Smooth muscle cell (in vitro differentiated cells): ENCODE data around the gene FSHR. TPM values are rescaled to one million over a fixed set of nuclear protein-coding genes. Genes with fewer than 3 reads are reported as not detected.

ENCODE experiments used
- DNase-seq: peaks from one replicate; lab custom pipeline; 2025; ENCODE audit not compliant: unreplicated experiment; lab: John Stamatoyannopoulos, UW
- H2AFZ ChIP-seq: fragments of 200-600 bp; sonication (generic); 2 replicates; pipeline ENCODE4 v1.6.0; 2016; ENCODE audit warnings: antibody characterized with exemption, low read depth, mild to moderate bottlenecking
- H3F3A ChIP-seq: fragments of 200-600 bp; sonication (generic); 2 replicates; pipeline ENCODE4 v1.6.0; 2017; ENCODE audit warnings: antibody characterized with exemption, low read depth
- H3K27ac ChIP-seq: fragments of 200-600 bp; sonication (generic); 2 replicates; pipeline ENCODE4 v1.5.1; 2016; ENCODE audit warnings: low read depth, mild to moderate bottlenecking
- H3K27me3 ChIP-seq: fragments of 200-600 bp; sonication (generic); 2 replicates; pipeline ENCODE4 v1.6.1; 2016; ENCODE audit warnings: low read depth, mild to moderate bottlenecking
- H3K36me3 ChIP-seq: fragments of 200-600 bp; sonication (generic); 2 replicates; pipeline ENCODE4 v1.5.1; 2016; ENCODE audit warnings: low read depth
- H3K4me1 ChIP-seq: fragments of 200-600 bp; sonication (generic); 2 replicates; pipeline ENCODE4 v1.5.1; 2016; ENCODE audit warnings: low read depth
- H3K4me2 ChIP-seq: fragments of 200-600 bp; sonication (generic); 2 replicates; pipeline ENCODE4 v1.6.0; 2016; ENCODE audit warnings: mild to moderate bottlenecking
- H3K4me3 ChIP-seq: fragments of 200-600 bp; sonication (generic); 2 replicates; pipeline ENCODE4 v1.5.1; 2016; ENCODE audit warnings: mild to moderate bottlenecking
- H3K79me2 ChIP-seq: fragments of 200-600 bp; sonication (generic); 2 replicates; pipeline ENCODE4 v1.6.0; 2016; ENCODE audit warnings: low read depth, mild to moderate bottlenecking
- H3K9ac ChIP-seq: fragments of 200-600 bp; sonication (generic); 2 replicates; pipeline ENCODE4 v1.6.0; 2016; ENCODE audit warnings: low read depth
- H3K9me3 ChIP-seq: fragments of 200-600 bp; sonication (generic); replicated peaks from 2 replicates; pipeline ENCODE4 v1.5.1; 2016; ENCODE audit warnings: low read depth
- H4K20me1 ChIP-seq: fragments of 200-600 bp; sonication (generic); 2 replicates; pipeline ENCODE4 v1.6.0; 2016; ENCODE audit warnings: low read depth
- CTCF ChIP-seq: fragments of 200-600 bp; sonication (generic); IDR thresholded peaks from 2 replicates; pipeline ENCODE4 v1.5.1; 2017; ENCODE audit warnings: borderline replicate concordance, mild to moderate bottlenecking, antibody characterized with exemption; ENCODE audit not compliant: insufficient read depth, poor library complexity, severe bottlenecking
- WGBS: methylation state at CpG from one replicate; pipeline ENCODE4 v1.1.7; 2016; ENCODE audit warnings: low lambda C conversion rate; 5-methylcytosine and 5-hydroxymethylcytosine counted together
- polyA plus RNA-seq: library from polyadenylated mRNA; unstranded; fragments of >200 nt; fragmentation: Nextera tagmentation; extraction: Ambion mirVana; gene quantifications from 2 replicates; pipeline ENCODE4 v1.2.1, GENCODE V29; 2016
- total RNA-seq: library from RNA; depleted of rRNA; stranded (reverse); fragments of >200 nt; gene quantifications from 2 replicates; pipeline ENCODE4 v1.2.3, GENCODE V29; 2014

The FSHR gene
- total and polyA plus RNA-seq, 2 experiments from 2014 or later: not detected

- Histone ChIP-seq H3K36me3 (no peaks in the 10 kb centered on the region), H3K9ac (no peak overlapping the region), H2AFZ (no peak overlapping the region), H3F3A (no peaks in the 10 kb centered on the region), H3K9me3 (no peaks in the 10 kb centered on the region), H3K4me2 (no peak overlapping the region), H3K4me3 (no peak overlapping the region), H4K20me1 (no peaks in the 10 kb centered on the region), H3K79me2 (no peaks in the 10 kb centered on the region), H3K4me1 (no peaks in the 10 kb centered on the region), H3K27me3 (no peaks in the 10 kb centered on the region), H3K27ac (no peak overlapping the region)
- no peak for TF ChIP-seq CTCF
- WGBS: 100% methylated on average over 1 of the region's 1 CpG
- no peak for DNase-seq
These were observed 37.7 kb upstream of the FSHR start for GRCh38 chr2:49192036-49192435.

- Histone ChIP-seq H3K79me2 (no peaks in the 10 kb centered on the region), H4K20me1 (no peaks in the 10 kb centered on the region), H3K4me1 (no peaks in the 10 kb centered on the region), H3K36me3 (no peaks in the 10 kb centered on the region), H3K27me3 (no peaks in the 10 kb centered on the region), H3K9ac (no peak overlapping the region), H3K4me3 (no peak overlapping the region), H2AFZ (no peak overlapping the region), H3K27ac (no peak overlapping the region), H3K4me2 (no peak overlapping the region), H3F3A (no peaks in the 10 kb centered on the region), H3K9me3 (no peaks in the 10 kb centered on the region)
- 80% methylated on average over 4 of the region's 4 CpGs for WGBS
- TF ChIP-seq CTCF: no peak
- DNase-seq: no peak
These were observed 35.4 kb upstream of the FSHR start for GRCh38 chr2:49189512-49190225.

GRCh38 chr2:49186050-49186648 lies 31.8 kb upstream of the FSHR start:
- no peaks in the 10 kb centered on the region for H3K36me3 ChIP-seq
- no peaks in the 10 kb centered on the region for H3K4me1 ChIP-seq
- no peak for TF ChIP-seq CTCF
- H3F3A ChIP-seq: no peaks in the 10 kb centered on the region
- no peaks in the 10 kb centered on the region for H3K27me3 ChIP-seq
- H2AFZ ChIP-seq: no peak overlapping the region
- no peaks in the 10 kb centered on the region for H3K9me3 ChIP-seq
- no peak overlapping the region for H3K4me3 ChIP-seq
- no peak for DNase-seq
- H3K79me2 ChIP-seq: no peaks in the 10 kb centered on the region
- H3K4me2 ChIP-seq: no peak overlapping the region
- H4K20me1 ChIP-seq: no peaks in the 10 kb centered on the region
- no peak overlapping the region for H3K27ac ChIP-seq
- no peak overlapping the region for H3K9ac ChIP-seq
- 96% methylated on average over 10 of the region's 10 CpGs for WGBS

- H3K9ac ChIP-seq: no peak overlapping the region
- no peaks in the 10 kb centered on the region for H3K79me2 ChIP-seq
- no peaks in the 10 kb centered on the region for H3K36me3 ChIP-seq
- no peak overlapping the region for H3K4me2 ChIP-seq
- H3F3A ChIP-seq: no peaks in the 10 kb centered on the region
- no peak for DNase-seq
- no peaks in the 10 kb centered on the region for H3K9me3 ChIP-seq
- H4K20me1 ChIP-seq: no peaks in the 10 kb centered on the region
- TF ChIP-seq CTCF: no peak
- H3K4me1 ChIP-seq: no peaks in the 10 kb centered on the region
- 89% methylated on average over 7 of the region's 7 CpGs for WGBS
- no peak overlapping the region for H3K4me3 ChIP-seq
- no peaks in the 10 kb centered on the region for H3K27me3 ChIP-seq
- H3K27ac ChIP-seq: no peak overlapping the region
- no peak overlapping the region for H2AFZ ChIP-seq
These were observed 24.3 kb upstream of the FSHR start for GRCh38 chr2:49178656-49179055.
